NT2/D1 (cell line): Measurements from ENCODE around the gene SLC38A8.

ENCODE experiments used
- YY1 ChIP-seq: IDR thresholded peaks from 2 replicates; pipeline ENCODE4 v1.6.1; 2011; ENCODE audit not compliant: insufficient read length, insufficient read depth
- ZNF274 ChIP-seq: IDR thresholded peaks from 2 replicates; pipeline ENCODE4 v1.6.1; 2011; ENCODE audit warnings: mild to moderate bottlenecking, low read depth, low read length

DNA sequence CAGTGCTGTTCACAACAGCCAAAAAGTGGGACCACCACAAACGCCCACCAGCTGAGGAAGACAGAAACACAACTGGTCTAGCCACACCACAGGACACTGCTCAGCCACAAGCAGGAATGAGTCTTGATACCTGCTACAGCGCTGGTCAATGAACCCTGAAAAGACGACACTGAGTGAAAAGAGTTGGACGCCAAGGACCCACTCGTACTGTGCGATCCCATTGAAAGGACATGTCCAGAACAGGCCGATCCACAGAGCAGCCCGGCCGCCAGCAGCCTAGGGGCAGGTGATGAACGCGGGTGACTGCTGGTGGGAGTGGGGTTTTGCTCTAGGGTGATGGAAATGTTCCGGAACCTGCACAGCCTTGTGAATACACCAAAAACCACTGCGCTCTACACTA, 10.6 kb upstream of the SLC38A8 start:
- no peak for TF ChIP-seq YY1
- TF ChIP-seq ZNF274: no peak
